Liver (tissue), 3 donors: ENCODE results near the gene TWIST1.

Experiments used
- ATF3 ChIP-seq: IDR thresholded peaks from 2 replicates; pipeline ENCODE4 v1.6.1; 2016; ENCODE audit warnings: antibody characterized with exemption
- HNF4G ChIP-seq: IDR thresholded peaks from 2 replicates; pipeline ENCODE4 v1.6.1; 2016; ENCODE audit warnings: antibody characterized with exemption
- JUND ChIP-seq, 2 donors: IDR thresholded peaks; 2 replicates each; pipeline ENCODE4 v1.6.1; 2016; ENCODE audit warnings: antibody characterized with exemption in 2 of 2
- MAX ChIP-seq: IDR thresholded peaks from 2 replicates; pipeline ENCODE4 v1.6.1; 2016; ENCODE audit warnings: antibody characterized with exemption
- RAD21 ChIP-seq, 2 donors: IDR thresholded peaks; 2 replicates each; pipeline ENCODE4 v1.6.1; 2016; ENCODE audit warnings: antibody characterized with exemption in 2 of 2, mild to moderate bottlenecking in 2 of 2
- RXRA ChIP-seq, 2 donors: IDR thresholded peaks; 2 replicates each; pipeline ENCODE4 v1.6.1; 2017 to 2018; ENCODE audit warnings: antibody characterized with exemption in 2 of 2, mild to moderate bottlenecking in 1 of 2
- SP1 ChIP-seq: IDR thresholded peaks from 2 replicates; pipeline ENCODE4 v1.6.1; 2018; ENCODE audit warnings: antibody characterized with exemption, mild to moderate bottlenecking
- TAF1 ChIP-seq: conservative IDR thresholded peaks from 2 replicates; pipeline ENCODE4 v1.6.1; 2016; ENCODE audit warnings: antibody characterized with exemption, mild to moderate bottlenecking
- YY1 ChIP-seq: IDR thresholded peaks from 2 replicates; pipeline ENCODE4 v1.6.1; 2016; ENCODE audit warnings: antibody characterized with exemption, mild to moderate bottlenecking
- TF ChIP-seq, protein P1 (sequence below): fragments of 150-350 bp; IDR thresholded peaks from 2 replicates; pipeline ENCODE4 v1.5.1; 2017; ENCODE audit warnings: improper control_type of control experiment, low read depth, low read length; ENCODE audit not compliant: missing input control
- TF ChIP-seq, protein P2 (sequence below): IDR thresholded peaks from 2 replicates; pipeline ENCODE4 v1.6.1; 2016; ENCODE audit warnings: antibody characterized with exemption, mild to moderate bottlenecking
- donor health status: healthy.
- donor health status: healthy.

DNA sequence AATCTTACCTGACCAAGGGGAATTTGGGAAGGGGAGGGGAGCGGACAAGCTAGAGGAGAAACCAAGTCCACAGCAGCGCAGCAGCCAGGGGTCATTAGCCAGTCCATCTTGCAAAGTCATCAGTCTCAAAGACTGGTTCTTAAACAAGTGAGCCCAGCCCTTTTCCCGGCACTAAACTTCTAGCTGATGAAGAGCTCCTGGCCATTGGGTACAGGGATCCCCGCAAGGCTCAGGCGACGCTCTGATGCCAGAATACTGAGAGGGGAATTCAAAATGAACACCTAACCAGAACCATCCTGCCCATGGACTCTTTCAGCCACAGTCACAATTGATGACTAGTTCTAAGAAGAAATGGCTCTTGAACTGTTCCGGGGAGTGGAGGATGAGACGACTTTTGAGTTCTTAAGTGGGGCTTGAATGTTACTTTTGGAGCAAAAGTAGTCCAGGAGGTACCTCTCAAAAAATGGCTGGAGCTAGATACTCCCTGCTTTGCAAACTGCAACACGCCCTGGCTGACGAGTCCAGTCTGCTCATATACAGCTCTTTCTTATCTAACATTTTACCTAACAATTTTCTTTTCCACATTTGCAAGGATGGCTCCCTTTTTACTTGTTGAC, 2.5 kb upstream of the TWIST1 start:
- TF ChIP-seq RAD21 (IDR thresholded peaks at IDR 0.05) (no peak), MAX (no peak), TAF1 (no peak), HNF4G (no peak), YY1 (no peak), ATF3 (no peak), JUND (IDR thresholded peaks at IDR 0.05) (no peak), SP1 (no peak), RXRA (IDR thresholded peaks at IDR 0.05) (no peak)
- TF ChIP-seq, protein P1, sequence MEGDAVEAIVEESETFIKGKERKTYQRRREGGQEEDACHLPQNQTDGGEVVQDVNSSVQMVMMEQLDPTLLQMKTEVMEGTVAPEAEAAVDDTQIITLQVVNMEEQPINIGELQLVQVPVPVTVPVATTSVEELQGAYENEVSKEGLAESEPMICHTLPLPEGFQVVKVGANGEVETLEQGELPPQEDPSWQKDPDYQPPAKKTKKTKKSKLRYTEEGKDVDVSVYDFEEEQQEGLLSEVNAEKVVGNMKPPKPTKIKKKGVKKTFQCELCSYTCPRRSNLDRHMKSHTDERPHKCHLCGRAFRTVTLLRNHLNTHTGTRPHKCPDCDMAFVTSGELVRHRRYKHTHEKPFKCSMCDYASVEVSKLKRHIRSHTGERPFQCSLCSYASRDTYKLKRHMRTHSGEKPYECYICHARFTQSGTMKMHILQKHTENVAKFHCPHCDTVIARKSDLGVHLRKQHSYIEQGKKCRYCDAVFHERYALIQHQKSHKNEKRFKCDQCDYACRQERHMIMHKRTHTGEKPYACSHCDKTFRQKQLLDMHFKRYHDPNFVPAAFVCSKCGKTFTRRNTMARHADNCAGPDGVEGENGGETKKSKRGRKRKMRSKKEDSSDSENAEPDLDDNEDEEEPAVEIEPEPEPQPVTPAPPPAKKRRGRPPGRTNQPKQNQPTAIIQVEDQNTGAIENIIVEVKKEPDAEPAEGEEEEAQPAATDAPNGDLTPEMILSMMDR, result no peak
- TF ChIP-seq, protein P2, sequence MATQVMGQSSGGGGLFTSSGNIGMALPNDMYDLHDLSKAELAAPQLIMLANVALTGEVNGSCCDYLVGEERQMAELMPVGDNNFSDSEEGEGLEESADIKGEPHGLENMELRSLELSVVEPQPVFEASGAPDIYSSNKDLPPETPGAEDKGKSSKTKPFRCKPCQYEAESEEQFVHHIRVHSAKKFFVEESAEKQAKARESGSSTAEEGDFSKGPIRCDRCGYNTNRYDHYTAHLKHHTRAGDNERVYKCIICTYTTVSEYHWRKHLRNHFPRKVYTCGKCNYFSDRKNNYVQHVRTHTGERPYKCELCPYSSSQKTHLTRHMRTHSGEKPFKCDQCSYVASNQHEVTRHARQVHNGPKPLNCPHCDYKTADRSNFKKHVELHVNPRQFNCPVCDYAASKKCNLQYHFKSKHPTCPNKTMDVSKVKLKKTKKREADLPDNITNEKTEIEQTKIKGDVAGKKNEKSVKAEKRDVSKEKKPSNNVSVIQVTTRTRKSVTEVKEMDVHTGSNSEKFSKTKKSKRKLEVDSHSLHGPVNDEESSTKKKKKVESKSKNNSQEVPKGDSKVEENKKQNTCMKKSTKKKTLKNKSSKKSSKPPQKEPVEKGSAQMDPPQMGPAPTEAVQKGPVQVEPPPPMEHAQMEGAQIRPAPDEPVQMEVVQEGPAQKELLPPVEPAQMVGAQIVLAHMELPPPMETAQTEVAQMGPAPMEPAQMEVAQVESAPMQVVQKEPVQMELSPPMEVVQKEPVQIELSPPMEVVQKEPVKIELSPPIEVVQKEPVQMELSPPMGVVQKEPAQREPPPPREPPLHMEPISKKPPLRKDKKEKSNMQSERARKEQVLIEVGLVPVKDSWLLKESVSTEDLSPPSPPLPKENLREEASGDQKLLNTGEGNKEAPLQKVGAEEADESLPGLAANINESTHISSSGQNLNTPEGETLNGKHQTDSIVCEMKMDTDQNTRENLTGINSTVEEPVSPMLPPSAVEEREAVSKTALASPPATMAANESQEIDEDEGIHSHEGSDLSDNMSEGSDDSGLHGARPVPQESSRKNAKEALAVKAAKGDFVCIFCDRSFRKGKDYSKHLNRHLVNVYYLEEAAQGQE, result no peak
